OCI-LY1 (cell line): Measurements from ENCODE around the gene ST6GALNAC2.

Experiments
- H2AFZ ChIP-seq: fragments of 200-600 bp; sonication (generic), shearing (Covaris generic); 2 replicates; pipeline ENCODE4 v1.6.0; 2014; ENCODE audit warnings: antibody characterized with exemption, mild to moderate bottlenecking, low read length
- H3F3A ChIP-seq: fragments of 200-600 bp; sonication (generic), shearing (Covaris generic); 2 replicates; pipeline ENCODE4 v1.6.0; 2014; ENCODE audit warnings: mild to moderate bottlenecking, antibody characterized with exemption, low read length, moderate library complexity; ENCODE audit not compliant: insufficient read depth
- H3K27ac ChIP-seq: fragments of 200-600 bp; sonication (generic); 2 replicates; pipeline ENCODE4 v1.5.1; 2014; ENCODE audit warnings: low read length, mixed run types, mild to moderate bottlenecking, low read depth; ENCODE audit not compliant: poor library complexity, severe bottlenecking
- H3K27me3 ChIP-seq: fragments of 200-600 bp; sonication (generic); 2 replicates; pipeline ENCODE4 v1.6.0; 2014; ENCODE audit warnings: antibody characterized with exemption, mild to moderate bottlenecking, low read length, moderate library complexity; ENCODE audit not compliant: insufficient read depth
- H3K36me3 ChIP-seq: fragments of 200-600 bp; sonication (generic); 2 replicates; pipeline ENCODE4 v1.6.1; 2014; ENCODE audit warnings: mild to moderate bottlenecking, antibody characterized with exemption, low read length, moderate library complexity, mixed read lengths; ENCODE audit not compliant: insufficient read depth
- H3K4me1 ChIP-seq: fragments of 200-600 bp; sonication (generic); 2 replicates; pipeline ENCODE4 v1.5.1; 2014; ENCODE audit warnings: mild to moderate bottlenecking, low read length, moderate library complexity; ENCODE audit not compliant: insufficient read depth, severe bottlenecking
- H3K4me2 ChIP-seq: fragments of 200-600 bp; sonication (generic), shearing (Covaris generic); 2 replicates; pipeline ENCODE4 v1.6.1; 2014; ENCODE audit warnings: low read length
- H3K4me3 ChIP-seq: fragments of 200-600 bp; sonication (generic); 2 replicates; pipeline ENCODE4 v1.5.1; 2014; ENCODE audit warnings: low read length, low read depth, mild to moderate bottlenecking, mixed read lengths; ENCODE audit not compliant: poor library complexity, severe bottlenecking
- H3K79me2 ChIP-seq: fragments of 200-600 bp; shearing (Covaris generic); 2 replicates; pipeline ENCODE4 v1.6.1; 2016; ENCODE audit warnings: mixed run types, low read length, mixed read lengths; ENCODE audit not compliant: insufficient read depth
- H3K9ac ChIP-seq: fragments of 200-600 bp; sonication (generic), shearing (Covaris generic); 2 replicates; pipeline ENCODE4 v1.6.1; 2014; ENCODE audit warnings: mild to moderate bottlenecking, low read length, mixed read lengths
- H3K9me2 ChIP-seq: fragments of 200-600 bp; sonication (generic), shearing (Covaris generic); 2 replicates; pipeline ENCODE4 v1.6.1; 2014; ENCODE audit warnings: low read depth, mild to moderate bottlenecking, low read length, mixed read lengths
- H3K9me3 ChIP-seq: fragments of 200-600 bp; shearing (Covaris generic); 2 replicates; pipeline ENCODE4 v1.6.1; 2014; ENCODE audit warnings: low read length, mixed read lengths
- H4K20me1 ChIP-seq: fragments of 200-600 bp; sonication (generic), shearing (Covaris generic); 2 replicates; pipeline ENCODE4 v1.6.0; 2016; ENCODE audit warnings: mild to moderate bottlenecking, low read length; ENCODE audit not compliant: insufficient read depth
- EZH2 ChIP-seq: fragments of 200-600 bp; sonication (generic), shearing (Covaris generic); IDR thresholded peaks from 2 replicates; pipeline ENCODE4 v1.8.0; 2017; ENCODE audit warnings: borderline replicate concordance, mixed run types, mild to moderate bottlenecking, antibody characterized with exemption, low read length, moderate library complexity, mixed read lengths
- TF ChIP-seq, protein P1 (sequence below): fragments of 200-600 bp; sonication (generic), shearing (Covaris generic); IDR thresholded peaks from 2 replicates; pipeline ENCODE4 v1.5.1; 2017; ENCODE audit warnings: mild to moderate bottlenecking, antibody characterized with exemption, low read length, moderate library complexity, mixed read lengths

ST6GALNAC2 gene

DNA sequence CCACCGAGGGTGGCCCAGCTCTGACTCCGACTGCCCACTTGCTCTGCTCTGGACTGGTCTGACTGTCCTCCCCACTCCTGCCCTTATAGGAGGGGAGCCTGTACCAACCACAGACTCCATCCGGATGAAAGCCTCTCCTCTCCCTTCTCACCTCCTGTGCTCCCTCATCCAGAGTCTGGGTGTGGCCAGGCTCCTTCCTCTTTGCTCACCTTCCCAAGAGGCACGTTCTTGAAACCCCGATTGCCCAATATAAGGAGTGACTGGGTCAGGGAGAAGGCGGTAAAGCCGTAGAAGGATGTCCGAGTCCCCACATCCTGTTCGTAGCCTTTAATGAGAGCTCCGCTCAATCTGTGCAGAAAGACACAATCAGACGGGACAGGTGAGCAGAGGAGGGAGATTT is 40.8 kb upstream of the ST6GALNAC2 start:
- Histone ChIP-seq H3K4me3 (no peak overlapping the region), H3K4me1 (no peaks in the 10 kb centered on the region), H4K20me1 (no peaks in the 10 kb centered on the region), H3K27ac (no peak overlapping the region), H3K9me2 (no peaks in the 10 kb centered on the region), H3K79me2 (no peaks in the 10 kb centered on the region), H3K9me3 (no peaks in the 10 kb centered on the region), H3K27me3 (peaks cover 9% of the 10 kb centered on the region), H3K4me2 (no peak overlapping the region), H2AFZ (no peak overlapping the region), H3K9ac (no peak overlapping the region), H3K36me3 (no peaks in the 10 kb centered on the region), H3F3A (no peaks in the 10 kb centered on the region)
- TF ChIP-seq, protein P1, sequence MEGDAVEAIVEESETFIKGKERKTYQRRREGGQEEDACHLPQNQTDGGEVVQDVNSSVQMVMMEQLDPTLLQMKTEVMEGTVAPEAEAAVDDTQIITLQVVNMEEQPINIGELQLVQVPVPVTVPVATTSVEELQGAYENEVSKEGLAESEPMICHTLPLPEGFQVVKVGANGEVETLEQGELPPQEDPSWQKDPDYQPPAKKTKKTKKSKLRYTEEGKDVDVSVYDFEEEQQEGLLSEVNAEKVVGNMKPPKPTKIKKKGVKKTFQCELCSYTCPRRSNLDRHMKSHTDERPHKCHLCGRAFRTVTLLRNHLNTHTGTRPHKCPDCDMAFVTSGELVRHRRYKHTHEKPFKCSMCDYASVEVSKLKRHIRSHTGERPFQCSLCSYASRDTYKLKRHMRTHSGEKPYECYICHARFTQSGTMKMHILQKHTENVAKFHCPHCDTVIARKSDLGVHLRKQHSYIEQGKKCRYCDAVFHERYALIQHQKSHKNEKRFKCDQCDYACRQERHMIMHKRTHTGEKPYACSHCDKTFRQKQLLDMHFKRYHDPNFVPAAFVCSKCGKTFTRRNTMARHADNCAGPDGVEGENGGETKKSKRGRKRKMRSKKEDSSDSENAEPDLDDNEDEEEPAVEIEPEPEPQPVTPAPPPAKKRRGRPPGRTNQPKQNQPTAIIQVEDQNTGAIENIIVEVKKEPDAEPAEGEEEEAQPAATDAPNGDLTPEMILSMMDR, result no peak
- no peak for TF ChIP-seq EZH2

- Histone ChIP-seq H3K36me3 (no peaks in the 10 kb centered on the region), H3K79me2 (no peaks in the 10 kb centered on the region), H3F3A (no peaks in the 10 kb centered on the region), H4K20me1 (no peaks in the 10 kb centered on the region), H3K27me3 (peaks cover 9% of the 10 kb centered on the region), H3K27ac (no peak overlapping the region), H3K4me3 (no peak overlapping the region), H3K4me1 (no peaks in the 10 kb centered on the region), H3K9ac (no peak overlapping the region), H2AFZ (no peak overlapping the region), H3K4me2 (no peak overlapping the region), H3K9me2 (no peaks in the 10 kb centered on the region), H3K9me3 (no peaks in the 10 kb centered on the region)
- no peak for TF ChIP-seq EZH2
- TF ChIP-seq, protein P1, result no peak
Measured at GRCh38 chr17:76625496-76625895, 39.8 kb upstream of the ST6GALNAC2 start.

- H3F3A ChIP-seq, result no peaks in the 10 kb centered on the region
- H3K9ac ChIP-seq, result no peak overlapping the region
- no peaks in the 10 kb centered on the region for H4K20me1 ChIP-seq
- no peaks in the 10 kb centered on the region for H3K36me3 ChIP-seq
- H3K79me2 ChIP-seq, result no peaks in the 10 kb centered on the region
- peaks cover 9% of the 10 kb centered on the region for H3K27me3 ChIP-seq
- H3K4me1 ChIP-seq, result no peaks in the 10 kb centered on the region
- H3K4me3 ChIP-seq, result no peak overlapping the region
- no peak overlapping the region for H2AFZ ChIP-seq
- TF ChIP-seq, protein P1, result peak; percentile 81
- TF ChIP-seq EZH2, result no peak
- no peaks in the 10 kb centered on the region for H3K9me3 ChIP-seq
- no peak overlapping the region for H3K27ac ChIP-seq
- H3K4me2 ChIP-seq, result no peak overlapping the region
- no peaks in the 10 kb centered on the region for H3K9me2 ChIP-seq
Measured at GRCh38 chr17:76623271-76624146, 37.8 kb upstream of the ST6GALNAC2 start.
